Vagina (tissue), 2 donors: Measurements from ENCODE around the gene CADM2.

Experiments used
- POLR2A ChIP-seq, 2 donors: fragments of 450-650 bp; IDR thresholded peaks; one replicate each; pipeline ENCODE4 v1.6.1; 2017; ENCODE audit warnings: antibody characterized with exemption in 2 of 2, mild to moderate bottlenecking in 2 of 2, moderate library complexity in 2 of 2
- TF ChIP-seq, protein P1 (sequence below), 3 experiments: fragments of 450-650 bp in 2 of 3; fragments of 200-600 bp in 1 of 3; sonication (generic) in 1 of 3; IDR thresholded peaks; one replicate each; pipeline ENCODE4 v1.5.1; 2017 to 2019; ENCODE audit warnings: antibody characterized with exemption in 3 of 3, mild to moderate bottlenecking in 2 of 3, moderate library complexity in 2 of 3

DNA sequence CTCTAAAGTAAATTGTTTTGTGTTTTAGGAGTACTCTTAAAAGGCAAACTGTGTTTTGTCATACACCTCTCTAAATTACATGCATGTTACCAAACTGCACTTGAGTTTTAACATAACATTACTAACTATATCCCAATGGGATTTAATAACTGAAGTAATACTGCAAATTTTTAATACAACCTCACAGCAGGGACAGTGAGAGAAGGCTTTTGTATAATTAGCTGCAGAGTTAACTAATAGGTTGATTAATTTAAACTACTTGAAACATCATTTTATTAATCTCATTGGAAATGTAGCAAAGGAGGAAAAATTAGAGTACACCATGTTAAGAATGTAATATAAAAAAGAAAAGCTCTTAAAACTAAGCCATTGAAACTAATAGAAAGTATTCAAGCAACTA, 417.3 kb downstream of the CADM2 start:
- TF ChIP-seq, protein P1, sequence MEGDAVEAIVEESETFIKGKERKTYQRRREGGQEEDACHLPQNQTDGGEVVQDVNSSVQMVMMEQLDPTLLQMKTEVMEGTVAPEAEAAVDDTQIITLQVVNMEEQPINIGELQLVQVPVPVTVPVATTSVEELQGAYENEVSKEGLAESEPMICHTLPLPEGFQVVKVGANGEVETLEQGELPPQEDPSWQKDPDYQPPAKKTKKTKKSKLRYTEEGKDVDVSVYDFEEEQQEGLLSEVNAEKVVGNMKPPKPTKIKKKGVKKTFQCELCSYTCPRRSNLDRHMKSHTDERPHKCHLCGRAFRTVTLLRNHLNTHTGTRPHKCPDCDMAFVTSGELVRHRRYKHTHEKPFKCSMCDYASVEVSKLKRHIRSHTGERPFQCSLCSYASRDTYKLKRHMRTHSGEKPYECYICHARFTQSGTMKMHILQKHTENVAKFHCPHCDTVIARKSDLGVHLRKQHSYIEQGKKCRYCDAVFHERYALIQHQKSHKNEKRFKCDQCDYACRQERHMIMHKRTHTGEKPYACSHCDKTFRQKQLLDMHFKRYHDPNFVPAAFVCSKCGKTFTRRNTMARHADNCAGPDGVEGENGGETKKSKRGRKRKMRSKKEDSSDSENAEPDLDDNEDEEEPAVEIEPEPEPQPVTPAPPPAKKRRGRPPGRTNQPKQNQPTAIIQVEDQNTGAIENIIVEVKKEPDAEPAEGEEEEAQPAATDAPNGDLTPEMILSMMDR (IDR thresholded peaks at IDR 0.05), result no peak
- no peak for TF ChIP-seq POLR2A (IDR thresholded peaks at IDR 0.05)
